Endothelial cell (in vitro differentiated cells): ENCODE data around the gene FAM209B. TPM values are rescaled to one million over a fixed set of nuclear protein-coding genes. Genes with fewer than 3 reads are reported as not detected.

Experiments used
- DNase-seq: peaks from one replicate; pipeline ENCODE4 v3.0.0; 2021; ENCODE audit warnings: low spot score
- H3K27ac Mint-ChIP-seq: one replicate; pipeline ENCODE4 v1.8.0; 2021; ENCODE audit warnings: mixed read lengths, inconsistent platforms; ENCODE audit not compliant: unreplicated experiment
- H3K27me3 Mint-ChIP-seq: one replicate; pipeline ENCODE4 v1.8.0; 2021; ENCODE audit warnings: mild to moderate bottlenecking, moderate library complexity, mixed read lengths, inconsistent platforms; ENCODE audit not compliant: unreplicated experiment
- H3K36me3 Mint-ChIP-seq: one replicate; pipeline ENCODE4 v1.8.0; 2021; ENCODE audit warnings: mild to moderate bottlenecking, low read depth, mixed read lengths, inconsistent platforms; ENCODE audit not compliant: unreplicated experiment
- H3K4me1 Mint-ChIP-seq: one replicate; pipeline ENCODE4 v1.8.0; 2021; ENCODE audit warnings: mild to moderate bottlenecking, mixed read lengths, inconsistent platforms; ENCODE audit not compliant: unreplicated experiment
- H3K4me3 Mint-ChIP-seq: one replicate; pipeline ENCODE4 v1.8.0; 2021; ENCODE audit warnings: mild to moderate bottlenecking, mixed read lengths, inconsistent platforms; ENCODE audit not compliant: unreplicated experiment
- H3K9me3 Mint-ChIP-seq: one replicate; pipeline ENCODE4 v1.8.0; 2021; ENCODE audit warnings: mixed read lengths, inconsistent platforms; ENCODE audit not compliant: unreplicated experiment
- total RNA-seq: library from RNA; stranded (reverse); fragmentation: NEBNext Ultra II Directional; extraction: Animal tissue kit (Norgen Biotek cat#: 25700); gene quantifications from one replicate; pipeline ENCODE4 v1.2.1, GENCODE V29; 2021; ENCODE audit not compliant: unreplicated experiment
- TF ChIP-seq, protein P1 (sequence below): fragments of 200-600 bp; sonication (generic); IDR thresholded peaks from one replicate; pipeline ENCODE4 v1.5.0; 2021; ENCODE audit warnings: antibody characterized with exemption; ENCODE audit not compliant: unreplicated experiment

FAM209B gene
- total RNA-seq, 1 donor from 2014 or later, result 0.56 TPM

DNA sequence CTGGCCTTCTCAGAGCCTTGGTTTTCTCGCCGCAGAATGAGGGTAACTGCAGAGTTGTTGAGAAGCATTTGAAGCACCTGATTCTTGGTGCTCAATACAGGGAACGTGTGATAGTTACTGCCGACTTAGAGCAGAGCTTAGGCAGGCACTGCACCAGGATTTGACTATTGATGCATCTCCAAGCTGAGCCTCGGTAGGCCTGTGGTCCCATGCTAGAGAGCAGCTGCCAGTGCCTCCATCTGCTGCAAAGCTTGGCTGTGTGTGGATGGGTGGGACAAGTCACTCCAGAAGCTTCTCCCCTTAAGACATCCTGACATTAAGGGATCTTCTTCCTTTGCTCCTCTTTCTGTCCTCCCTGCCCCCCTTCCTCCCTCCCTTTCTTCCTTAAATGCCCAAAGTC lies 40.9 kb downstream of the FAM209B start:
- no peaks in the 10 kb centered on the region for H3K4me1 Mint-ChIP-seq
- H3K36me3 Mint-ChIP-seq, result no peaks in the 10 kb centered on the region
- H3K27ac Mint-ChIP-seq, result no peak overlapping the region
- no peaks in the 10 kb centered on the region for H3K9me3 Mint-ChIP-seq
- no peak for DNase-seq
- TF ChIP-seq, protein P1, sequence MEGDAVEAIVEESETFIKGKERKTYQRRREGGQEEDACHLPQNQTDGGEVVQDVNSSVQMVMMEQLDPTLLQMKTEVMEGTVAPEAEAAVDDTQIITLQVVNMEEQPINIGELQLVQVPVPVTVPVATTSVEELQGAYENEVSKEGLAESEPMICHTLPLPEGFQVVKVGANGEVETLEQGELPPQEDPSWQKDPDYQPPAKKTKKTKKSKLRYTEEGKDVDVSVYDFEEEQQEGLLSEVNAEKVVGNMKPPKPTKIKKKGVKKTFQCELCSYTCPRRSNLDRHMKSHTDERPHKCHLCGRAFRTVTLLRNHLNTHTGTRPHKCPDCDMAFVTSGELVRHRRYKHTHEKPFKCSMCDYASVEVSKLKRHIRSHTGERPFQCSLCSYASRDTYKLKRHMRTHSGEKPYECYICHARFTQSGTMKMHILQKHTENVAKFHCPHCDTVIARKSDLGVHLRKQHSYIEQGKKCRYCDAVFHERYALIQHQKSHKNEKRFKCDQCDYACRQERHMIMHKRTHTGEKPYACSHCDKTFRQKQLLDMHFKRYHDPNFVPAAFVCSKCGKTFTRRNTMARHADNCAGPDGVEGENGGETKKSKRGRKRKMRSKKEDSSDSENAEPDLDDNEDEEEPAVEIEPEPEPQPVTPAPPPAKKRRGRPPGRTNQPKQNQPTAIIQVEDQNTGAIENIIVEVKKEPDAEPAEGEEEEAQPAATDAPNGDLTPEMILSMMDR, result no peak
- peaks cover 11% of the 10 kb centered on the region for H3K27me3 Mint-ChIP-seq
- H3K4me3 Mint-ChIP-seq, result no peak overlapping the region

DNA sequence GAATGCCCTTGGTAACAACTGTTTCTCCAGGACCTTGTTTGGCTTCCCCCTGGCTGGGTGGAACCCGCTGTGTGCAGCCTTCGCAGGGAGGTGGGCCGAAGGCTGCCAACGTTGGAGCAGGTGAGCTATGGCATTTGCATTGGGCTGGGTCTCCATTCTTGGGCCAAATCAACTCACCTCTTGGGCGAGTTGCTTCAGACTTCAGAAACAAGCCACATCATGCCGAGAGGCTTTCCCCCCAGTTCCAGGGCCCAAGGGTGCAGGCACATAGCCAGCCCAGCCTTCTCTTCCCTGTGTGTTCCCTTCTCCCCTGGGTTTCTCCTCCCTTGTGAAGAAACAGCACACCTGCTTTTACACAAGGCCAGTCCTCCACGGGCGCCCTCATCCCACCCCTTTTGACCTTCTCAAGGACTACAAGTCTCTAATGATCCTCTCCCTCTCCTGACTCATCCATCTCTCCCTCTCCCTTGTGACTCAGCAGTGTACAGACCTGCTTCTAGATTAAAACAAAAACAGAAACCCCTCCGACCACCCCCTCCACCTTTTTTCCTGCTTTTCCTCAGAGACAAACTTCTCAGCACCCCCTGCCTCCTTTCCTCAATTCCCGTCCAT lies 41.6 kb downstream of the FAM209B start:
- Mint-ChIP-seq H3K27ac (no peak overlapping the region), H3K4me3 (no peak overlapping the region), H3K4me1 (no peaks in the 10 kb centered on the region), H3K9me3 (no peaks in the 10 kb centered on the region), H3K36me3 (no peaks in the 10 kb centered on the region), H3K27me3 (peaks cover 11% of the 10 kb centered on the region)
- TF ChIP-seq, protein P1, result no peak
- no peak for DNase-seq

DNA sequence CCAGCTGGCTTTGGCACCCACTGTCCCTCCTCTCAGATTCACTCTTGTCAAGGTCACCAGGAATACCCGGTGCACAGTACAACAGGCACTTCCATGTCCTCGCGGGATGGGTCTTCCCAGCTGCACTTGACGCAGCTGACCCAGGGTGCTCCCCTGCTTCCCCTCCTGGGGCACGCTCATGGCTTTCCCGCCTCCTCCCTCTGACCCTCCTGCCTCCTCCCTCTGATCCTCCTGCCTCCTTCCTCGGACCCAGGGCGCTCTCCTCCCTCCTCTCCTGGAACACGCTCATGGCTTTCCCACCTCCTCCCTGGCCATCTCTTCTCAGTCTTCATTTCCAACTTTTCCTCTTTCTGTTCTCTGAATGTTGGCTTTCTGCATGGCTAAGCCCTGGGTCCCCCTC lies 42.1 kb downstream of the FAM209B start:
- H3K27me3 Mint-ChIP-seq, result peaks cover 11% of the 10 kb centered on the region
- no peak overlapping the region for H3K4me3 Mint-ChIP-seq
- H3K4me1 Mint-ChIP-seq, result no peaks in the 10 kb centered on the region
- no peak overlapping the region for H3K27ac Mint-ChIP-seq
- no peak for DNase-seq
- H3K9me3 Mint-ChIP-seq, result no peaks in the 10 kb centered on the region
- no peaks in the 10 kb centered on the region for H3K36me3 Mint-ChIP-seq
- TF ChIP-seq, protein P1, result no peak

DNA sequence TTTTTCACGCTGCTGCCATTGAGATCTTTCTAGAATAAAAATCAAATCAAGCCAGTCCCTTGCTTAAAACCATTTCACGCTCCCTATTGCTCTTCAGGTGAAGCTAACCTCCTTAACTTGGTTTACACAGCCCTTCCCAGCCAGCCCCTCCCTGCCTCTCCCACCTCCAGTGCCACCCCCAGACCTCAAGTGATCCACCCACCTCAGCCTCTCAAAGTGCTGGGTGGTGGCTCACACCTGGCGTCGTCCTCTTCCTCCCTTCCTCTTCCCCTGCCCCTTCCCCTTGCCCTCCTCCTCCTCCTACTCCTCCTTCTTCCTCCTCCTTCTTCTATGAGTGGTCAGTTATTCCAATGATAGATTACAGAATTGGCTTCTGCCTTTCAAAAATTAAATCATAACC lies 42.9 kb downstream of the FAM209B start:
- no peak overlapping the region for H3K27ac Mint-ChIP-seq
- TF ChIP-seq, protein P1, result no peak
- no peaks in the 10 kb centered on the region for H3K9me3 Mint-ChIP-seq
- no peak for DNase-seq
- no peak overlapping the region for H3K4me3 Mint-ChIP-seq
- H3K27me3 Mint-ChIP-seq, result peaks cover 11% of the 10 kb centered on the region
- no peaks in the 10 kb centered on the region for H3K36me3 Mint-ChIP-seq
- H3K4me1 Mint-ChIP-seq, result no peaks in the 10 kb centered on the region

DNA sequence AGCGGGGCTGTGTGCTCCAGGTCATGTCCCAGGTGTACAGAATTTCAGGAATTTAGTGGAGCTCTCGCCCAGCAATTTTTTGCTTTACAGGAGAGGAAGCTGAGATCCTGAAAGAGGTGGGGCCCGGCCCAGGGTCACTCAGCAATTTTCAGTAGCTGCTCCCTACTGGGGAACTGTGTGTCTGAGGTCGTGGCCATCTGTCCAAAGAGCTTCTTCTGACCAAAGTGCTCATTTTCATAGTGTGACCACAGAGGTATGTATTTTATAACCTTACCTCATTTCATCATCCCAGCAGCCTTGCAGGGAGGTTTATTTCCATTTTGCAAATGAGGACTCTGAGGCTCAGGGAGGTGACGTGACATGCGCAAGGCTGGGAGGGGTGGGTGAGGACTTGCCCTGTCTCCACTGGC lies 46.3 kb downstream of the FAM209B start:
- Mint-ChIP-seq H3K27me3 (peaks cover 7% of the 10 kb centered on the region), H3K36me3 (no peaks in the 10 kb centered on the region), H3K4me1 (no peaks in the 10 kb centered on the region), H3K27ac (no peak overlapping the region), H3K4me3 (no peak overlapping the region), H3K9me3 (no peaks in the 10 kb centered on the region)
- TF ChIP-seq, protein P1, result no peak
- no peak for DNase-seq
